HG02938 (cell line): Measurements from ENCODE around the gene RNF130.

Experiments used
- ATAC-seq: cut with Tn5 transposase; IDR thresholded peaks from one replicate; pipeline ENCODE4 v1.9.1; 2021; ENCODE audit warnings: mild to moderate bottlenecking, moderate library complexity; ENCODE audit not compliant: unreplicated experiment

Gene RNF130

GRCh38 chr5:179920175-179920574 is 151.4 kb downstream of the RNF130 start:
- ATAC-seq, result no peak

- ATAC-seq, result no peak
Measured at GRCh38 chr5:179919487-179920060, 152.0 kb downstream of the RNF130 start.

- ATAC-seq, result no peak
Measured at GRCh38 chr5:179918742-179919486, 152.6 kb downstream of the RNF130 start.

GRCh38 chr5:179916523-179916922 is 155.0 kb downstream of the RNF130 start:
- ATAC-seq, result no peak

- no peak for ATAC-seq
Measured at GRCh38 chr5:179915406-179915935, 156.1 kb downstream of the RNF130 start.

GRCh38 chr5:179914032-179914755 is 157.4 kb downstream of the RNF130 start:
- ATAC-seq, result no peak

- no peak for ATAC-seq
Measured at GRCh38 chr5:179913461-179913860, 158.1 kb downstream of the RNF130 start.

GRCh38 chr5:179912951-179913350 is 158.6 kb downstream of the RNF130 start:
- no peak for ATAC-seq

GRCh38 chr5:179912386-179912785 is 159.2 kb downstream of the RNF130 start:
- ATAC-seq, result no peak

- no peak for ATAC-seq
Measured at GRCh38 chr5:179909224-179909623, 162.3 kb downstream of the RNF130 start.

- ATAC-seq, result no peak
Measured at GRCh38 chr5:179908528-179908927, 163.0 kb downstream of the RNF130 start.

GRCh38 chr5:179907556-179908324 is 163.8 kb downstream of the RNF130 start, which contains the start of gene TBC1D9B:
Gene TBC1D9B (minus strand): TSS chr5:179907897. CDS start chr5:179907821, 76 bp downstream.
- ATAC-seq, result peak; percentile 77

GRCh38 chr5:179906795-179907555 is 164.6 kb downstream of the RNF130 start:
- ATAC-seq, result peak; percentile 31

- no peak for ATAC-seq
Measured at GRCh38 chr5:179906294-179906794, 165.2 kb downstream of the RNF130 start.

- no peak for ATAC-seq
Measured at GRCh38 chr5:179905161-179905560, 166.4 kb downstream of the RNF130 start.
